HG03045 (cell line): ENCODE data around the gene BAHCC1.
"Not testable (repeated sequence)": the region's sequence is repeated elsewhere in the genome, so short reads cannot be mapped to it uniquely, and the experiment has no call there.

ENCODE experiments used
- ATAC-seq: cut with Tn5 transposase; IDR thresholded peaks from one replicate; pipeline ENCODE4 v1.9.1; 2021; ENCODE audit warnings: mild to moderate bottlenecking, moderate library complexity; ENCODE audit not compliant: unreplicated experiment

Gene BAHCC1

DNA sequence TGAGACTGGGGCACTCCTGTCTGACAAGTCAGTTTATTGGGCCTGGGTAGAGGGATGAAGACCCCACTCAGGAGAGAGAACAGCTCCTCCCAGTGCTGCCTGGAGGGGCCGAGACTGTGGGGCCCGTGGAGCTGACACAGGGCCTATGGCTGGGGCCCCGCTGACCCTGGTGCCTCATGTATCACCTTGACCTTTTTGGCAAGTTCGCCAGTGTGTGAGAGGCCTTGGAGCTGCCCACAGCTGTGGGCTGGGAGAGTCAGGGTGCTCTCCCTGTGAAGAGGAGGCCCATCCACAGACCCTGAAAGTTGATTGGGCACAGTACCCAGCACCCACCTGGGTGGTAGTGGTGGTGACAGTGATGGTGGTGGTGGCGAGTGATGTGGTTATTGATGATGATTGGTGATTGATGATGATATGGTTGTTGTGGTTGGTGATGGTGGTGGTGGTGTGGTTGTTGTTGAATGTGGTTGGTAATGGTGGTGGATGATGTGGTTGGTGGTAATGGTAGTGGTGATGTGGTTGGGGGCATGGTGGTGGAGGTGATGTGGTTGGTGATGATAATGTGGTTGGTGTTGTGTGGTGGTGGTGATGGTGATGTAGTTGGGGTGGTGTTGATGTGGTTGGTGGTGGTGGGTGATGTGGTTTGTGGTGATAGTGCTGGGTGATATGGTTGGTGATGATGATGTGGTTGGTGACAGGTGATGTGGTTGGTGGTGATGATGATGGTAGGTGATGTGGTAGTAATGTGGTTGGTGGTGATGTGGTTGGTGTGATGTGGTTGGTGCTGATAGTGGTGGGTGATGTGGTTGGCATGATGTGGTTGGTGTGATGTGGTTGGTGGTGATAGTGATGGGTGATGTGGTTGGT is 29.1 kb downstream of the BAHCC1 start:
- ATAC-seq: no peak

DNA sequence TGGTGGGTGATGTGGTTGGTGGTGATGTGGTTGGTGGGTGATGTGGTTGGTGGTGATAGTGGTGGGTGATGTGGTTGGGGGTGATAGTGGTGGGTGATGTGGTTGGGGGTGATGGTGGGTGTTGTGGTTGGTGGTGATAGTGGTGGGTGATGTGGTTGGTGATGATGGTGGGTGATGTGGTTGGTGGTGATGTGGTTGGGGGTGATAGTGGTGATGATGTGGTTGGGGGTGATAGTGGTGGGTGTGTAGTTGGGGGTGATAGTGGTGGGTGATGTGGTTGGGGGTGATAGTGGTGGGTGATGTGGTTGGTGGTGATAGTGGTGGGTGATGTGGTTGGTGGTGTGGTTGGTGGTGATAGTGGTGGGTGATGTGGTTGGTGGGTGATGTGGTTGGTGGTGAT is 29.8 kb downstream of the BAHCC1 start:
- ATAC-seq: not testable (repeated sequence)

- ATAC-seq: not testable (repeated sequence)
These were observed 30.6 kb downstream of the BAHCC1 start for GRCh38 chr17:81425716-81426392.

- ATAC-seq: no peak
These were observed 31.3 kb downstream of the BAHCC1 start for GRCh38 chr17:81426393-81427172.

DNA sequence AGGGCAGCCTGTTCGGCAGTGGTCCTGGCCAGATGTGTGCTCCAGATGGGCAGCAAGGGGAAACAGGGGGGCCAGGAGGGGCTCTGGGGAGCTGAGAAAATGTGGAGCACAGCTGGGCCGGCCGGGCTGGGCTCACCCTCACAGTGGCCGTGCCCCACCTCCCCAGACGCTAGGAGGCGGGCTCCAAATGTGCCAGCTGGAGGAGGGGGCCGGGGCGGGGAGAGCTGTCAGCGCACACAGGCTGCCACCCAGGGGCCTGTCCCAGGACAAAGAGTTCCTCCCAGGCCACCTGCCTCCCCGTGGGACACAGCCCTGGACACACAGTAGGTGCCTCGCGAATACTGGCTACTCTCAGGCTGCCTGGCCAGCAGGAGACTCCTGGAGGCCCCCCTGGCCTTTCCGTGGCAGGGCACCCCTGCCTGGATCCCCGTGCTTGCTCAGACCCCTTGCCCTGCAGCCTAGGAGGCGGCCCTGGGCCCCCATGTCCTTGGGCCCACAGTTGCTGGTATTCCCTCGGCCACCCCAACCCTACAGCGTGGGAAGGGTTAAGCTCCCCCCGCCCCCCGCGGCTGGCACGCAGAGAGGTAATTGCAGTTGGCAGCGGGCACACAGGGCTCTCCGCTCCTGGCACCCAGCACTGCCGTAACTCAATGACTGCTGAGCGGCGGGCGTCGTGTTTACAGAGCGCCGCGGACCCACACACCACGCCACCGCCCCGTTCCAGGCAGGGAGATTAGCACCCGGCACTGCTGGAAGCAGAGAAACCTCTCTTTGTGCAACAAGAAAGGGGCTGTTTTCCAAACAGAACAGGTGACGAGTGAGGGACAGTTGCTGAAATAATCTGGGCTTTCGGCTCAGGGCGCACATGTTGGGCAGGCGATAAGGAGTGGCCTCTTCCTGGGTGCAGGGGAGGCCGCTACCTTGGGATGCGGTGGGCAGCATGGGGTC is 32.2 kb downstream of the BAHCC1 start:
- ATAC-seq: no peak

DNA sequence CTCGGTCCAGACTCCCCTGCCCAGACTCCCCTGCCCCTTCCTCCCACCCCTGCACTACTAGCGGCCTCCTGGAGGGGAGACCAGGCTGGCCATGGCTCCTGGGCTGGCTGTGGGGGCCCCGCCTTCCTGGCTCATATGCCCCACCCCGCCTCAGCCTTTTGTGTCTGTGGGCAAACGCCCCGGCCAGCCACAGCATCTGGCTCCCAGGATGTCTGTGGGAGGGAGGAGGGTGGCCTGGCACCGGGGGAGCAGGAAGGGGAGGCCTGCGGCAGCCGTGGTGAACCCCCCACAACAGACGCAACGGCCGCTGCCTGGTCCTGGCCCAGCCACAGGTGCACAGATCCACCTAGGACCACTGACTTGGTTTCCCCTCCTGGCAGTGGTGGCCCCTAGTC is 32.9 kb downstream of the BAHCC1 start:
- ATAC-seq: no peak

- no peak for ATAC-seq
These were observed 33.3 kb downstream of the BAHCC1 start for GRCh38 chr17:81428516-81428915.

GRCh38 chr17:81428948-81429774 is 33.9 kb downstream of the BAHCC1 start:
- no peak for ATAC-seq

DNA sequence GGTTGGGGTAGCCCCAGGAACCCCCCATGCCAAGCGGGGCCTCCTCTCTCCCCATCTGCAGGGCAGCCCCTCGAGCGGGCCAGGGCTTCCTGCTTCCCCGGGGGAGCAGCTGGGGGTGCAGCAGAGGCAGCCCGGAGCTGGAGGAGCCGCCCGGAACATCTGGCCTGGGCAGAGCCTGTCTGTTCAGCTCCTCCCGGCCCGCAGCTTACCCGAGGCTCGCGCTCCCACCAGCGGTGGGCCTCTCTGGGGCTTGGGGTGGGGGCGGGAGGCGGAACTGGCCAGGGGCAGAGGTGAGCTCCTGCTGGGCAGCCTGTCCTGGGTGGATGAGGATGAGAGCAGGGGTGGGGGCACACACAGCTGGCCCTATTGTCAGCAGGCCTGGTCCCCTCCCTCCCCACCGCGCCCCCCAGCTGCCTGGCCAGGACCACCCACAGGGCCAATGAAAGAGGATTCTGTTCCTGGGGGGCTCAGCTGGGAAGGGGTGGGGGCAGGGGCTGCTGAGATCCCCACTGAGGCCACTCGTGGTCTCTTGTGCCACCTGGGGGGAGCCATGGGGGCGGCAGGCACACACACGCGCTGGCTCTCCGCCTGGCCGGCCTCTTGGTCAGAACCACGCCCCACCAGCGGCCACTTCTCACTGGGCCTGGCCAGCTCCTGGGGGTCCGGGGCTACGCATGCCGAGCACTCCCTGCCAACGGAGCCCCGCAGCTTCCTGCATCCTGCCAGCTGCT is 34.7 kb downstream of the BAHCC1 start:
- no peak for ATAC-seq

DNA sequence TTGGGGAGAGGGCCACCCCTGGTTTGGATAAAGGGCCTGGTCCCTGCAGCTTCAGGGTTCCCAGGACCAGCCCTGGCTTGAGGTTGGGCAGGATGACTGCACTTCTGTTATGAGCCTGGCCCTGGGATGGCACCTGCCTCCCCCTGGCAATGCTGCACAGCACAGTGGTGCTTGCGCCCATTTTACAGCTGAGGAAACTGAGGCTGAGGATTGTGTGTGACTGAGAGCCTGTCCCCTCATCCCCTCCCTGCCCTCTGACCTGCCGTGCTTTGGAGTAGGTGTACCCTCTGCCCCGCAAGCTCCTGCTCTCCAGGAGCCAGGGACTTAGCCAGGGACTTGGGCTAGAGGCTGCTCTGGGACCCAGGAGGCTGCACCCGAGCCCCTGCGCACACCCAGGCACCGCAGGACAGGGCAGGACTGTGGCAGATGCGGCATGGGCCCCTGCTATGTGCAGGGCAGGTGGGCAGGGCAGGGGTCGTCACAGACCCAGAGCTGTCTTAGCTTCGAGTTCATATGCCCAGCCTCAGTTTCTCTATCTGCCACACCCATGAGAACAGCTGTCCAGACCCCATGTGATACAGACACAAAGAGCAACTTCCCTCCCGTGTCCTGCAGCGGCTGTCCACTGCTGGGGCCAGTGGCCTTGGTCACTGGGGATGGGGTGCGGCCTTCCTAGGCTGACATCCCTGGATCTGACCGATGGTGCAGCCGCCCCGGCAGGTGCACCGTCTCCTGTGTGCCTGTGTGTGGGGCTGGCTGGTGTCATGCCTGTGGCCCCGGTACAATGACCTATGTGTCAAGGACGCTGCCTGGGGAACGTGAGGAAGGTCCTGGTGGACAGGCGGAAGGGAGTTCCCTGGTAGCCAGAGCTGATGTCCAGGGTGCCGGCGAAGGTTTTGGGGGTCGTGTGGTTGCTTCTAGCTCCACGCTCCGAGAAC is 36.6 kb downstream of the BAHCC1 start:
- ATAC-seq: no peak

GRCh38 chr17:81432941-81433340 is 37.7 kb downstream of the BAHCC1 start:
- ATAC-seq: no peak

GRCh38 chr17:81433656-81434055 is 38.4 kb downstream of the BAHCC1 start:
- no peak for ATAC-seq

DNA sequence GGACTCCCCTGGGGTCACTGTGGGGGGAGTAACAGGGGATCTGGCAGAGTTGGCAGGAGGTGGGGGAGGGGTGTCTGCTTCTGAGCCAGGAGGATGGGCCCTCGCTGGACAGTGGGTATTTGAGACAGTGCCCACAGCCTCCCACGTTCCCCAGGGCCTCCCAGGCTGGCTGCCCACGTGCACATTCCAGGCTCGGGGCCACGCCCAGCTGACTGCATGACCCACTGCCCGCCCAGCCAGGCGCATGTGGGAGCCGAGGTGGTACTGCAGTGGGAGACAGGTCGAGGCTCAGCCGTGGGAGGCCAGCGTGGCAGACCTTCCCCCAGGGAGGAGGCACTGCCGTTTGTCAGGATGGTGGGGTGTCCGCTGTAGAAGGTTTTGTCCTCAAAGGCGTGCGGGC is 38.8 kb downstream of the BAHCC1 start:
- no peak for ATAC-seq

- no peak for ATAC-seq
These were observed 39.6 kb downstream of the BAHCC1 start for GRCh38 chr17:81434681-81435417.

DNA sequence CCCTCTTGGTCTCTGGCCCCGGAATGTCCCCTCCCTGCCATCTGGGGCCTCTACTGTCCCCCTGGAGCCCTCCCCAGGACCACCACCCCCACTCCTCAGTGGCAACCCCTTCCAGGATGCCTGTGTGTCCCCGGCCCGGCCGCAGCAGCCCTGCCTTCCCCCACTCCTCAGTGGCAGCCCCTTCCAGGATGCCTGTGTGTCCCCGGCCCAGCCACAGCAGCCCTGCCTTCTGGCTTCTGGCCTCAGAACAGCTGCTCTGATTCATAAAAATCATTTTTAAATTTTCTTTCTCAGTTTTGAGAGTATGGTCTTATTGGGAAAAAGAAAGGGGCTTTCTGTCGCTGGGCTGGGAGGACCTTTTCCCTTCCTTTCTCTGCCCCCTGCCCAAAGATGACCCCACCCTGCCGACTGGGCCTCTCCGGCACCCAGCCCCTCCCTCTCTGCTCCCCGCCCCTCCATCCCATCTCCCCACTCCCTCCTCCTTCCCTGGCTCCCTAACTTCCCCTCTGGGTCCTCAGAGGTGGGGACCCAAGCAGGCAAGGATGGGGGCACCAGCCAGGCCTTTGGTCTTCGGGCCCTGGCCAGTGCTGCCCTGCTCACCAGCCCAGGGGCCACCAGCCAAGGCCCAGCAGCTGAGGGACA is 40.5 kb downstream of the BAHCC1 start:
- ATAC-seq: no peak

DNA sequence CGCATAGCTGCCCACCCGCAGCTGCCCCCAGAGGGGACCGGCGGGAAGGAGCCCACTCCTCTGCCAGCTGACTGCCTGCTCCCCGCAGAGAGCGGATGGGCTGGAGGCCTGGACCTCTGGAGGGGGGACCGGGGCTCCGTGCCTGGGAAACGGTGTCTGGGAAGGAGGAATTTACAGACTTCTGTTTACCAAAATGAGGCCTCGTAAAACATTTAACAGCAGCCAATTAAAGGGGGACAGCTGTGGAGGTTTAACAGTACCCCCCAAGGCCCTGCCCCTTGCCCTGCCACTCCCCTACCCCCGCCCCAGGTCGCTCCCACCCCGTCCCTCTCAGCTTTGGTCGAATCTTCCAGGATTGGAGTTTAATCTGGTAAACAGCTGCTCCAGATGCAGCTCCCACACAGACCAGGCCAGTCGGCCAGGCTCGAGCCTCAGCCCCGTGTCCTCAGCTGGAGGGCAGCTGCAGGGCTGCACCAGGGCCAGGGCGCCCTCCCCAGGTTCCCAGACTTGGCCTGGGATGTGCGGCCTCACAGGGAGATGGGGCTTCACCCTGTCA is 41.1 kb downstream of the BAHCC1 start:
- ATAC-seq: no peak
